Stimulated activated CD4-positive, alpha-beta T cell treated with anti-CD3 and anti-CD28 coated beads, TNF-alpha, amount 100 ng/mL, for 1 hour (primary cell): Measurements from ENCODE around the gene PAK2.
A peak's percentile ranks its signal among the peaks of the same experiment; 100 is the strongest.
"Not testable (repeated sequence)": the region's sequence is repeated elsewhere in the genome, so short reads cannot be mapped to it uniquely, and the experiment has no call there.

Experiments used
- DNase-seq, 3 donors: peaks; one replicate each; pipeline ENCODE4 v3.0.0-alpha.2; 2020; ENCODE audit warnings: low read depth in 3 of 3, low spot score in 1 of 3

Gene PAK2

DNA sequence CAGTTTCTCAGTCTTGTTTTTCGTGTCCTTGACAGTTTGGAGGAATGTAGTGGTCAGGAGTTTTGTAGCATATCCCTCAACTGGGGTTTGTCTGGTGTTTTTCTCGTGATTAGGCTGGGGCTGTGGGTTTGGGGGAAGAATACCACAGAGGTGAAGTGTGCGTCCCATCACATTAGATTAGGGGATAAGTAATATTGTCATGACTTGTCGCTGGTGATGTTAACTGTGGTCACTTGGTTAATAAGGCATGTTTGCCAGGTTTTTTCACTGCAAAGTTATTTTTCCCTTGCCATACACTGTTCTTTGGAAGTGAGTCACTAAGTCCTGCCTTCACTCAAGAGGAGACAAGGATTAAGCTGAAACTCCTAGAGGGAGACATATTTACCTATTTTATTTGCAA, 39.1 kb downstream of the PAK2 start:
- no peak for DNase-seq

DNA sequence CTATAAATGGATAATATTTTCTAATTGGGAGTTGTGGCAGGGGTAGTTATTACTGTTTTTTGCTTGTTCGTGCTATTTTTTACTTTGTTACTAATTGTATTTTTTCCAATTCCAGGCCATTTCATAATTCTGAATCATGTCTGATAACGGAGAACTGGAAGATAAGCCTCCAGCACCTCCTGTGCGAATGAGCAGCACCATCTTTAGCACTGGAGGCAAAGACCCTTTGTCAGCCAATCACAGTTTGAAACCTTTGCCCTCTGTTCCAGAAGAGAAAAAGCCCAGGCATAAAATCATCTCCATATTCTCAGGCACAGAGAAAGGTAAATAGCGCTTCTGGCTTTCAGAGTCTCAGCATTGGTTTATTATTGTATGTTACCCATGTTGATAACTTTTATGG, 42.9 kb downstream of the PAK2 start:
- no peak for DNase-seq

DNA sequence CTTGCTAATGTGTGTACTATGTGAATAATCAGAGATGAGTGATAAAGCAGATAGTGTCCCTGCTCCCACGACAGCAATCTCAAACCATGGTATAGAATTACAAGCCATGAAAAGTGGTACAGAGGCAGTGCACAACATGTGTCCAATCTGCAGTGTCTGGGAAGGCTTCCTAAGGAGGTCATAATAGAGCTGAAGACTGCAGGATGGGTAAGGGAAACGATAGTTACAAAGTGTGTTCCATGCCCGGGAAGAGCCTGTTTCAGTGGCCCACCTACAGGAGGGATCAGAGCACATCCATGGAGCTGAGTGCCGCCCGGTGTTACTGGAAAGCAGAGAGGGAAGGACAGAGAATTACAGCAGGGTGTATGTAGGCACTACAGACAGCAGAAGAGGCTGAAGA, 48.9 kb downstream of the PAK2 start:
- no peak for DNase-seq

DNA sequence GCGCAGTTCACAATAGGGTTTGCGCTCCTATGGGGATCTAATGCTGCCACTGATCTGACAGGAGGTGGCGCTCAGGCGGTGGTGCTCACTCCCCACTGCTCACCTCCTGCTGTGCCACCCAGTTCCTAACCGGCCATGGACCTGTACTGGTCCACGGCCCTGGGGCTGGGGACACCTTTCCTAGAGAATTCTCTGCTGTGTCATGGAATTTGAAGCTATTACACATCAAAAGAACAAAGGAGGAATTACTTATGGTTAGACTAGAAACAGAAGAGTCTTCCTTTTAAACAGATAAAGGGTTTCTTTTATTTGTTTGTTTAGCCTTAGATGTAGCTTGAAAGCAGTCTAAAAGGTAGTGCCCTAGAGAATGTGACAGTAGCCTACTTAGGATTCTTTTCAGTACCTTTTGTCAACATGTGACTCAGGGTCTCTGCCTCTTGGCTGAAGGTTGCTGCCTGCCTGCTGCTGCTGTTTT, 50.3 kb downstream of the PAK2 start:
- no peak for DNase-seq

DNA sequence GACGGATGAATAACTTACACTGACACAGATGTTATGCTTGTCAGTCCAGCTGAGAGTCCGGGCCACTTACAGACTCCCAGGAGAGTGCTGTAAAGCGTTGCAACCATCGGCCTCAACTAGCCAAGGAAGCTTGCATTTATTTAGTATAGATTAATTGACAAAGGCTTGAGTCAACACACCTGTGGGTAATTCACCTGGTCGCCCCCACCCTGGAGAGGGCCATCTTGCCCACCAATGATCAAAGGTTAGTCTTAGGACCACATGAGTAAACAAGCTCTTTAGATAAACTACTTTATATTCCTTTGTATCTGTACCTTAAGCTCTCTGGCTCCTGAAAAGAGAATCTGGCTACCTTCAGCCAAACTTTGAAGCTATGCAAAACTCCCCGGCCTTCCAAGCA, 51.0 kb downstream of the PAK2 start:
- DNase-seq, result no peak

DNA sequence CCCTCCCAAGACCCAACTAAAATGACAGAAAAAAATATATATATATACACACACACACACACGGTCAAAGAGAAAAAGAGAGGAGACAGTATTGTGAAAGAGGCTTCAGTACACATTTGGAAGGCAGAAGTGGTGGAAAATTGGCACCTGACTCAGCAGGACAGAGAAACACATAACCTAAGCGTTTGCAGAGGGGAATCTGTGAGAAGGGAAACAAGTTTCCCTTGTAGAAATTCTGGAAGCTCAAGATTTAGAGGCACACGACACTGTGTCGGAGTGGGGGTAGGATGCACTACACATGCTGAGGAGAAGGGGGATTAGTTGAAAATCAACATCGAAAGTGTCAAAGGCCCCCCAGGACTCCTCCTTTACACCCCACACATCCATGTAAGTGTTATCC, 53.1 kb downstream of the PAK2 start:
- DNase-seq, result no peak

DNA sequence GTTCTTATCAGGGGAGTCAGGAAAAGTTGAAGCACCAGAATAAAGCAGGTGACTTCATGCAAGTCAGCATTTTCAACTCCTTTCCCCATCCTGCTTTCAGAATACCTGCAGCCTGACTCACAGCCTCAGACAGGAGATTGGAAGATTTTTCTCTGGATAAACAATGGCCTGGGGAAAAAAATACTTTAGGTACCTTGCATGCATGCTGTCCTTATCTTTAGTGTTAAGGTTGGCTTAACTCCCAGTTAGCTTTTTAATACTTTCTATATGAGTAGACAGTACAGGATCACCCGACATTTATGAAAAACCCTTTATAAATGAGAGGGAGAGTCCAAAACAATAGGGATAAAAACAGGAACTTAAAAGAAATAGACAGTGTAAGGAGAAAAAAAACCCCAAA, 53.6 kb downstream of the PAK2 start:
- no peak for DNase-seq

DNA sequence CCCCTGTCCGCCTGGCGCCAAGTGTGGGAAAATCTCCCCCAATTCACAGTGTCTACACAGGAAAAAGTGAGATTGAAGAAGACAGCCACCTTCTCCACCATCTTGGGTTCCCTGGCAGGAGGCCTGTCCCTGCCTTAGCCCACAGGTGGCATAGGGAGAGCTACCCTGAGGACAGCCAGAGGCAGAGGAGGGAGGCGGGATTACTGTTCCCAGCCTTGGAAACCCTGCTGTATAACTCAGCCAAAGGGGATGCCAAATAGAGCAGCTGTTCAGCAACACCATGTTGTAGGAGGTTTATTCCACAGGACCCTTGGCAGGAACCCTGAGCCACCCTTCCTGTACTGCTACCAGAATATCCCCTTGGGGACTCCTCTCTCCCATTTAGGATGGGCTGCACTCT, 54.8 kb downstream of the PAK2 start:
- DNase-seq, result no peak

DNA sequence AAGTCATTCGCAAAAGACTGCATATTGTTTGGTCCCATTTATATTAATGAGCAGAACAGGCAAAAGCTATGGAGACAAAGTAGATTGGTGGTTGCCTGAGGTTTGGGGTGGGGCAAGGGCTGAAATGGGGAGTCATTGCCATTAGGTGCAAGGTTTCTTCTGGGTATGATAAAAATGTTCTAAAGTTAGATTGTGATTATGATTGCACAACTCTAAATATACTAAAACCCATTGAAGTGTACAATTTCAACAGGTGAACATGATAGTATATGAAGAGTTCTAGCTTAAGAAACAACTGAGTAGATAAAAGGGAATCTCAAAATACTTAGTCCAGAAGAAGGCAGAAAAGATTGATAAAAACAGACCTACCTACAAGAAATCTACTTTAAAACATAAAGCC, 56.7 kb downstream of the PAK2 start:
- DNase-seq, result no peak

DNA sequence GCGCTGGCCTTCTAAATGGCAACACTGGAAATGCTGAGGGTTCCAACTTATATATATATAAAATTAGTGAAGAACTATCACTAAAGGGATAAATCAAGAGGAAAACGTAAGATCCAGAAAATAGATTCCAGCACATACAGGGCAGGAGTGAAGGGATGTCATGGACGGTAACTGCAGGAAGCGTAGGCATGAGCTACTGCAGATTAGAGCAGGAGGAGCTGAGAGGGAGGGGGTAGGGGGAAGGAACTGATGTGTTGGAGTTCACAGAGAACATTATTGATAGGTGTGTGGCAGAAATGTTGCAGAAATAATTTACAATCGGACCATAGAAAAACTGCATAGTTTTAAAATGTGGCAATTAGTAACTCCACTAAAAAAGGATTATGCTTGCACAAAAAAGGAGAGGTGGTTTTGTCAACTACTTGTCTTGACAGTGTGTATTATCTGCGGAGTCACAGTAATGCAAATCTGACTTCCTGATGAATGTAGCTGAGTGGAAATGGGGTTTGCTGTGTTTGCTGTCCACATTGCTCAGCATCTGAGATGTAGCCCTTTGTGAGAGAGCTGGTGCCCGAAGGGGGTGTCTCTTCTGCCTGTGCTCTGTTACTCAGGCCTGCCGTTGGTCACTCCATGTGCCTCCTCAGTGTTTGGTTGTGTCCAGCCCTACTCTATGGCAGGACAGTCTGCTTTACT, 61.2 kb downstream of the PAK2 start:
- DNase-seq, result no peak

DNA sequence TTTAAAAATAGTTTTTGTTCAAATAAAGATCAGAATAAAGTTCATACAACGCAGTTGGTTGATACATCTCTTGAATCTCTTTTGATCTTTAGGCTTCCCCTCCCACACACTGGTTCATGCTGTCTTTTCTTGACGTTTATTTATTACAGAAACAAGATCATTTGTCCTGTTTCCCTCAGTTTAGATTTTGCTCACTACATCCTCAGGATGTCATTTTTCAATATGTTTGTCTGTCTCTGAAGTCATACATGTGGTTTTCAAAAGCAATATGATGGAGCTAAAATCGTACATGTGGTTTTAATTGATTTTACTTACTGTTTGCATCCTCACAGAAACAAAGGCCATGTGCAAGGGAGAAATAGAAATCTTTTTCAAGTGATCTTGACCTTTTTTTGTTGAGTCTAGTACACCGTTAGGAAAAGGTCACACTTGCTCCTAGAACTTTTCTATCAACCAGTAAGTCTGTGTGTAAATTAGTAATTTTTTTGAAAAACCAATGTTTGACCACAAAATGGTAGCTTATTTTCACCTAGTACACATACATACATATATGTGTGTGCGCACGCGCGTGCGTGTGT, 64.3 kb downstream of the PAK2 start:
- no peak for DNase-seq

DNA sequence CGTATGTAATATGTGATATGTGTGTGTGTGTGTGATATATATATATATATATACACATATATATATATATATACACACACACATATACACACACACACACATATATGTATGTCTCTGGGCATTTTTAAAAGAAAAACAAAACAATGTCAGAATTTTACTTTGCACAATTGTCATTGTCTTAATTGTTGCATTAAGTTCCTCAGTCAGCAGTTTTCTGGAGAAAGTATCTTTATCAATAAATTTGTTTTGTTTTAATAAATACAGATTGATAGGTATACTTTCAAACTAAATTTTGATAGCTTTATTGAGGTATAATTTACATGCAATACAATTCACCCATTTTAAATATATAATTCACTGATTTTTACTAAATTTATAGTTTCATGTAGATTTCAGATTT, 65.1 kb downstream of the PAK2 start:
- no peak for DNase-seq

DNA sequence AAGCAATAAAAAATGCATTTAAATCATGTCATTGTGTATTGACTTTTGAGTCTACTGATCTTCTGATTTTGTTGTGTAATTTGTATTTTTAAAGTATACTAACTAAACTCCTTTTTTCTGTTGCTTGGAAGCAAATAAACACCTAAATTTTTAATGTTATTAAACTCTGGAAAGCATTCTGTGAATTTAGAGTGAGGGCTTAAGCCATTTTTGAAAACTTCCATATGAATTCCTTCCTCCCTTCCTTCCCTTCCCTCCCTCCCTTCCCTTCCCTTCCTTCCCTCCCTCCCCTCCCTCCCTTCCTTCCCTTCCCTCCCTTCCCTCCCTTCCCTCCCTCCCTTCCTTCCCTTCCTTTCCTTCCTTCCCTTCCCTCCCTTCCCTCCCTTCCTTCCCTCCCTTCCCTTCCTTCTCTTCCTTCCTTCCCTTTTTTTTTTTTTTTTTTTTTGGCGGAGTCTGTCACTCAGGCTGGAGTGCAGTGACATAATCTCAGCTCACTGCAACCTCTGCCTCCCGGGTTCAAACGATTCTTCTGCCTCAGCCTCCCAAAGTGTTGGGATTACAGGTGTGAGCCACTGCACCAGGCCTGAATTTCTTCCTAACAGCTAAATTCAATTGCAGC, 71.4 kb downstream of the PAK2 start:
- no peak for DNase-seq

DNA sequence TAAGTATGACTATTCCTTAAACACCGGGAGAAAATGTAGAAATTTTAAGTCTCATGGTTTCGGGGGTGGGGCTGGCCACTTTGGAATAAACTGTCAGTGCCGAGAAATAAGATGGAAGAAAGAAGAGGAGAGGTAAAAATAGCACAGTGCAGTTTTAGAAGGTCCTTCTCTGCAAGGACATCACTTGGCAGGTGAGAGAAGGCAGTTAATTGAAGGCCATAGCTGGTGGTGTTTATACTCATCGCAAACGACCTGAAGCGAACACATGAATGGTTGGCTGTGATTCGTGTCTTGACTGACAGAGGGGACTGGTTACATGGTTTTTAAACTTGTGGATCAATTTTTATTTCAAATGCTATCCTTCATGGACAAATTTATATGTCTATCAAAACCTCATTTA, 73.2 kb downstream of the PAK2 start:
- no peak for DNase-seq

DNA sequence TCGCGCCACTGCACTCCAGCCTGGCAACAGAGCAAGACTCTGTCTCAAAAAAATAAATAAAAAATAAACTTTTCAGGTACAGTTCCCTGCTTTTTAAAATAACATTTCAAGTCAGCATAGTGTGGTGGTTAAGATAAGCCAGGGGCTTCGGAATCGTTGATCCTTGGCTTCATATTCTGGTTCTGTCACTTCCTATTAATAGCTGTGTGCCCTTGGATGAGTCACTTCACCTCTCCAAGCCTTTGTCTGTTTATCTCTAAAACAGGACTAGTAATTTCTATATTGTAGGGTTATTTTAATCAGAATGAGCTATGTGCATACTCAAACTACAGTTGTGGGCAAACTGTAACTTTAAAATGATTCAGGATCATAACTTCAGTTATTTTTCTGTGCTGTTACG, 74.2 kb downstream of the PAK2 start:
- no peak for DNase-seq

DNA sequence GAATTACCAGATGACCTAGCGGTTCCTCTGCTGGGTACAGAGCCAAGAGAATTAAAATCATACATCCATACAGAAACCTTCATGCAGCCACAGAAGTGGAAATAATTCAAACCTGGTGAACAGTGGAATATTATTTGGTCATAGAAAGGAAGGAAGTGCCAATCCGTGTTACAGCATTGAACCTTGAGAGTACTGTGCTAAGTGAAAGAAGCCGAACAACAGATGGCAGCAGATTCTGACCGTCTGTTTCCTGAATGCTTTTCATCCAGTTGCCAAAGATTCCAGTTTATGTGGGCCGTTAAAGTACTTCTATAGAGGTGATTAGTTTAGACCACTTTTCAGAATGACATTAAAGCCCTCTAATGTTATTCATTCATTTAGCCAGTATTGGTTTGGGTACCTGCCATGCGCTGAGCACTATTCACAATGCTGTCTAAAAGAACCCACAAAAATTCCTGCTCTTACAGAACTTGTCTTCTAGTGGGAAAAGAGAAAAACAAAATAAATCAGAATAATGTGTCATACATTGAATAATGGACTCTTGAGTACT, 82.2 kb downstream of the PAK2 start:
- no peak for DNase-seq

DNA sequence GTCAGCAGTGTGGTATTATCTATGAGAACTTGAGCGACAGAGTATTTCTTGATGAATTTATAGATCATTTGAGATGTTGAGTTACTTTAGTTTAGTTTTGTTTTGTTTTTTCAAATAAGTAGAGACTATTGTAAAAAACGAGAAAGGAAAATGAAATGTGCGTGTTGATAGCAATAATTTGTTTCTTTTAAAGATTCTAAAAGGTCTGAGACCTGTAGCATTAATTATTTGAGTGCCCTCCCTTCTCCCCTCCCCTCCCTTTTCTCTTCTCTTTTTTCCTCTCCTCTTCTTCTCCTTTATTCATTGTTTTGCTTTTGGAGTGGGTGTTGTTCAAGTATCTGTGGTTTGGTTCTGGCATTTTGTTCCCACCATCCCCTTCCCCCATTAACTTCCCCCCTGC, 90.0 kb downstream of the PAK2 start:
- DNase-seq, result not testable (repeated sequence)

DNA sequence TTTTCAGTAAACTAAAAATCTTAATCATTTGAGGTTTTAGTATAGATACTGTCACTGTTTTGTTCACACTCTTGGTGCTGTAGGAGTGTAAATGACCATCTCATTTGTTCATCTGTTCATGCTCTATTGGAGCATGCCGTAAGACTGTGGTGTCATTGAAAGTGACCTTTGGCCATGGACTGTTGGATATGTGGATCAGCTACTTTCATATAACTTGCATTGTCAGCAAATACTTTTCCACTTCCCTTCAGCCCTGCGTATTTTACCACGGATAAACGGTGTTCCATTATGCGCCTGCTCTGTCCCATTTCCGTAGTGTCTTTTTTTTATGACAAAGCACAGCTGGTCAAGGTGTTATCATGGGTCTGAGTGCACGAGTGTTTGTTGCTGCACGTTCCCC, 95.4 kb downstream of the PAK2 start:
- no peak for DNase-seq

DNA sequence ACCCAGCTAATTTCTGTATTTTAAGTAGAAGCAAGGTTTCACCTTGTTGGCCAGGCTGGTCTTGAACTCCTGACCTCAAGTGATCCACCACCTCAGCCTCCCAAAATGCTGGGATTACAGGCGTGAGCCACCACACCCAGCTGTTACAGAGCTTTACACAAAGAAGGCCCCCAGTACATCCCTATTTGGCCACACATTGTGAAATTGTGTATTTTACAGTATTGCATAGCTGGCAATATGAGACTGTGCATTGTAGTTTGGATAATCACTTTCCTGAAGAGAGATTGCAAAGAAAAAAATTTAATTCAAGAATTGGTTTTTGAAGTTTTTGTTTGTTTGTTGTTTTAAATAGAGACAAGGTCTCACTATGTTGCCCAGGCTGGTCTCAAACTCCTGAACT, 97.0 kb downstream of the PAK2 start:
- DNase-seq, result not testable (repeated sequence)

DNA sequence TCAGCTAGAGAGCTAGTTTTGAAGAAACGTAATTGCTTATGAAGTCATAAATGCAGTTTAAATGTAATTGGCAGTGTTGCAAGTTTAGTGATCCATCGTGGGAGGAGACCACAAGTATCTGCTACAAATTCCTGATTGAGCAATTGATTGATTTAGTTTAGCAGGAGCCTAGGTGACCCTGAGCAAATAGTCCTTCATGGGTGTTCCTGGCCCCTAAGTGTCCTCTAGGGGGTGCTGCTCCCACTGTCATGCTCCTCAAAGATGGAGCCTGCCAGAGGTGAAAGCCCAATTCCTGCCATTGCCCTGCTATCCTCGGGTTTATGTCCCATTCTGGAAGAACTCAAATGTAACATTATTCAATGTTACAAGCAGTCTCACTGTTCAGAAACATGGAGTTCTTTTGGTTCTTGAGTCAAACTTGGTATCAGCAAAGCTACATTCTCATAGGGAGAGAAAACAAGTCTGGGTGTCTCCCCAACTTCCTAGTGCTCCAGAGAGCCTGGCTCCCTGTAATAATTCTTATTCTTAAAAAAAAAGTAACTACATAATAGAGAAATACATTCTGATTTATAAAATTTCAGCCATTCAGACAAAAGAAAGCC, 98.3 kb downstream of the PAK2 start:
- peak; percentile 20 to 48 (median 41) for DNase-seq

DNA sequence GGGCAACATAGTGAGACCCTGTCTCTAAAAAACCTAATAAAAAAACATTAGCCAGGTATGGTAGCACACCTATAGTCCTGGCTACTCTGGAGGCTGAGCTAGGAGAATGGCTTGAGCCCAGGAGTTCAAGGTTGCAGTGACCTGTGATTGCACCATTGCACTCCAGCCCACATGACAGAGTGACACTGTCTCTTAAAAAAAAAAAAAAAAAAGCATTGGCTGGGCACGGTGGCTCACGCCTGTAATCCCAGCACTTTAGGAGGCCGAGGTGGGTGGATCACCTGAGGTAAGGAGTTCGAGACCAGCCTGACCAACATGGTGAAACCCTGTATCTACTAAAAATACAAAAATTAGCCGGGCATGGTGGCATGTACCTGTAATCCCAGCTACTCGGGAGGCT, 99.7 kb downstream of the PAK2 start:
- not testable (repeated sequence) for DNase-seq
